Lower lobe of right lung (tissue), 2 donors: ENCODE measurements around the gene FBP2. TPM values are rescaled to one million over a fixed set of nuclear protein-coding genes. Genes with fewer than 3 reads are reported as not detected.

Experiments used
- ATAC-seq, 2 donors: fragments of 200-7000 bp; cut with Tn5 transposase; one replicate each; pipeline ENCODE4 v1.9.1; 2020 to 2022; ENCODE audit warnings: mild to moderate bottlenecking in 2 of 2, moderate library complexity in 2 of 2
- DNase-seq: peaks from one replicate; pipeline ENCODE4 v3.0.0-alpha.2; 2020
- H3K27ac ChIP-seq: fragments of 200-600 bp; one replicate; pipeline ENCODE4 v1.8.0; 2022
- H3K27me3 ChIP-seq: fragments of 200-600 bp; one replicate; pipeline ENCODE4 v1.8.0; 2022; ENCODE audit warnings: low read depth
- H3K36me3 ChIP-seq: fragments of 200-600 bp; one replicate; pipeline ENCODE4 v1.8.0; 2022; ENCODE audit warnings: mild to moderate bottlenecking
- H3K4me1 ChIP-seq: fragments of 200-600 bp; one replicate; pipeline ENCODE4 v1.8.0; 2022
- H3K4me3 ChIP-seq: fragments of 200-600 bp; one replicate; pipeline ENCODE4 v1.8.0; 2022; ENCODE audit warnings: mild to moderate bottlenecking
- H3K9me3 ChIP-seq: fragments of 200-600 bp; one replicate; pipeline ENCODE4 v1.8.0; 2022
- intact Hi-C: fragments of 100-400 bp; cut with DNase I; formaldehyde crosslinking; loops from one replicate; pipeline ENCODE4 v1.11.0; 2022
- total RNA-seq: library from RNA; stranded (reverse); fragmentation: NEBNext Ultra II Directional; extraction: Animal tissue kit (Norgen Biotek cat#: 25700); gene quantifications from one replicate; pipeline ENCODE4 v1.2.1, GENCODE V29; 2021
- TF ChIP-seq, protein P1 (sequence below): fragments of 200-600 bp; IDR thresholded peaks from one replicate; pipeline ENCODE4 v1.8.0; 2022; ENCODE audit warnings: antibody characterized with exemption, mild to moderate bottlenecking
- donor health status: DM: no; HTN: yes; CAD: no; lungs with severe emphysema.

The FBP2 gene
- total RNA-seq, 1 donor from 2014 or later, result not detected

DNA sequence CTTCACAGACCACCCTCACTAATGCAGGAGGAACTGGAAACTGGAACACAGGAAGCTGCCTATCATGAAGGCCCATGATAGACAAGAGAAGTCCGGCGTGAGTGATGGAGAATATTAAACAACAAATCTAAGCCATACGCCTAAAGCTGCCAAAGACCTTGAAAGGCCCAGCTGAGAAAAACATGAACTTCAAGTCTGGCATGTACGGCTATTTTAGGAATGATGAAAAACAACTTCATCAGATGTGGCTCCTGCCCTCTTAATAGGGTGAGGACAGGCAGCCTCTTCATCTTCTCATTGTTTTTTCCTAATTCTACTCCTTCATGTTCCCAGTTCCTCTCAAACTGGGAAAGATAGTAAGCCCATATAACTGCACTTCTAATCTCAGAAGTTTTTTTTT lies 25.4 kb upstream of the FBP2 start:
- Histone ChIP-seq H3K4me1 (no peaks in the 10 kb centered on the region), H3K9me3 (no peaks in the 10 kb centered on the region)
- TF ChIP-seq, protein P1, sequence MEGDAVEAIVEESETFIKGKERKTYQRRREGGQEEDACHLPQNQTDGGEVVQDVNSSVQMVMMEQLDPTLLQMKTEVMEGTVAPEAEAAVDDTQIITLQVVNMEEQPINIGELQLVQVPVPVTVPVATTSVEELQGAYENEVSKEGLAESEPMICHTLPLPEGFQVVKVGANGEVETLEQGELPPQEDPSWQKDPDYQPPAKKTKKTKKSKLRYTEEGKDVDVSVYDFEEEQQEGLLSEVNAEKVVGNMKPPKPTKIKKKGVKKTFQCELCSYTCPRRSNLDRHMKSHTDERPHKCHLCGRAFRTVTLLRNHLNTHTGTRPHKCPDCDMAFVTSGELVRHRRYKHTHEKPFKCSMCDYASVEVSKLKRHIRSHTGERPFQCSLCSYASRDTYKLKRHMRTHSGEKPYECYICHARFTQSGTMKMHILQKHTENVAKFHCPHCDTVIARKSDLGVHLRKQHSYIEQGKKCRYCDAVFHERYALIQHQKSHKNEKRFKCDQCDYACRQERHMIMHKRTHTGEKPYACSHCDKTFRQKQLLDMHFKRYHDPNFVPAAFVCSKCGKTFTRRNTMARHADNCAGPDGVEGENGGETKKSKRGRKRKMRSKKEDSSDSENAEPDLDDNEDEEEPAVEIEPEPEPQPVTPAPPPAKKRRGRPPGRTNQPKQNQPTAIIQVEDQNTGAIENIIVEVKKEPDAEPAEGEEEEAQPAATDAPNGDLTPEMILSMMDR, result no peak

GRCh38 chr9:94613003-94613402 lies 19.4 kb upstream of the FBP2 start:
- ATAC-seq, result no peak
- peaks cover 44% of the 10 kb centered on the region for H3K36me3 ChIP-seq
- peaks cover 9% of the 10 kb centered on the region for H3K4me1 ChIP-seq
- H3K27me3 ChIP-seq, result no peaks in the 10 kb centered on the region
- no peak for DNase-seq
- TF ChIP-seq, protein P1, result no peak
- no peaks in the 10 kb centered on the region for H3K9me3 ChIP-seq
- H3K27ac ChIP-seq, result no peak overlapping the region
- no peak overlapping the region for H3K4me3 ChIP-seq
- intact Hi-C loops, result no loop called here

More for the DNA sequence above, 25.4 kb upstream of the FBP2 start:
- intact Hi-C loops, result no loop called here
- no peaks in the 10 kb centered on the region for H3K27me3 ChIP-seq
- no peak overlapping the region for H3K4me3 ChIP-seq
- H3K27ac ChIP-seq, result no peak overlapping the region
- H3K36me3 ChIP-seq, result peaks cover 41% of the 10 kb centered on the region
- DNase-seq (no peak), ATAC-seq (no peak)

- no peak for DNase-seq
- no peaks in the 10 kb centered on the region for H3K27me3 ChIP-seq
- no peaks in the 10 kb centered on the region for H3K9me3 ChIP-seq
- no peak overlapping the region for H3K4me3 ChIP-seq
- ATAC-seq, result no peak
- H3K36me3 ChIP-seq, result peaks cover 41% of the 10 kb centered on the region
- H3K4me1 ChIP-seq, result peaks cover 9% of the 10 kb centered on the region
- TF ChIP-seq, protein P1, result no peak
- intact Hi-C loops, result no loop called here
- no peak overlapping the region for H3K27ac ChIP-seq
Observed at GRCh38 chr9:94612071-94612470, 18.4 kb upstream of the FBP2 start.

GRCh38 chr9:94611638-94612068 lies 18.0 kb upstream of the FBP2 start:
- no peak for DNase-seq
- no peaks in the 10 kb centered on the region for H3K27me3 ChIP-seq
- intact Hi-C loops, result no loop called here
- no peak overlapping the region for H3K27ac ChIP-seq
- TF ChIP-seq, protein P1, result no peak
- ATAC-seq, result no peak
- peaks cover 43% of the 10 kb centered on the region for H3K36me3 ChIP-seq
- H3K4me3 ChIP-seq, result no peak overlapping the region
- H3K9me3 ChIP-seq, result no peaks in the 10 kb centered on the region
- peaks cover 9% of the 10 kb centered on the region for H3K4me1 ChIP-seq

DNA sequence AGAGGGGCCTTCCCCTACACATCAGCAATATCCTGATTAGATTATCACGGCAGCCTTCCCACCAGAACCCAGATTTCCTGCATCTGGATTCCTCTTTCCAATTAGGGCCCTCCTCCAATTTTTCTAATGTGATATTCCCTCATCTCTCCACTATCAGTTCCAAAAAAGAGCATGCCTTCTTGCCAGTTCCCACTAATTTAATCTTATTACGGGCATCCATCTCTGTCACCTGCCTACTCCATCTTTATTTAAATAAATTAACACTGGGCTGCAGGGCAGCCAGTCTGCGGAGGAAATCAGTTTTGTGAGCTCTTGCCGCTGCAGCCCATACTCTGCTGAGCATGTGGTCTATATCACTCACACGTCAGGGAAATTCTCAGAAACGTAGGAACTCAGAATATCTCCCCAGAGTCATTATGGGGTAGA lies 16.6 kb upstream of the FBP2 start:
- H3K9me3 ChIP-seq, result no peaks in the 10 kb centered on the region
- H3K27me3 ChIP-seq, result no peaks in the 10 kb centered on the region
- H3K4me1 ChIP-seq, result peaks cover 9% of the 10 kb centered on the region
- TF ChIP-seq, protein P1, result no peak
- peaks cover 43% of the 10 kb centered on the region for H3K36me3 ChIP-seq
- H3K4me3 ChIP-seq, result no peak overlapping the region
- peak; percentile 29 to 47 for ATAC-seq
- no peak for DNase-seq
- intact Hi-C loops, result no loop called here
- no peak overlapping the region for H3K27ac ChIP-seq

DNA sequence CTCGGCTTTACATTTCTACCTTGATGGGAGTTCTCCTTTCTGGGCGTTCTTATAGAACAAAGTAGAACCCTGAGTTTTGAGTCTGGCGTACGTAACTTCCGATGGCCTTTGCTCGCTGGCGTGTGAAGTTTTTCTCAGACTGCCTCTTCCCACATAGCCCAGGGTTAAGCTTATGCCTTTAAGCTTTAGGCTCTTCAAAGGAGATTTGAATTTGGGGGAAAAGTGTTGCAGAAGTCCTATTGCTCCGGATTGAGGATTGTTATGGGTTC lies 13.7 kb upstream of the FBP2 start:
- Histone ChIP-seq H3K9me3 (no peaks in the 10 kb centered on the region), H3K4me1 (peaks cover 19% of the 10 kb centered on the region), H3K4me3 (no peak overlapping the region), H3K27me3 (no peaks in the 10 kb centered on the region), H3K36me3 (peaks cover 56% of the 10 kb centered on the region), H3K27ac (no peak overlapping the region)
- no peak for DNase-seq
- TF ChIP-seq, protein P1, result no peak
- no peak for ATAC-seq
- intact Hi-C loops, result no loop called here
